Testis (tissue), 2 donors: Measurements from ENCODE around the gene HSCB.

Experiments used
- CTCF ChIP-seq, 3 experiments: fragments of 450-650 bp in 2 of 3; fragments of 200-600 bp in 1 of 3; sonication (generic) in 1 of 3; IDR thresholded peaks; one replicate each; pipeline ENCODE4 v1.5.1; 2016 to 2019; ENCODE audit warnings: antibody characterized with exemption in 3 of 3, mild to moderate bottlenecking in 2 of 3, moderate library complexity in 1 of 3
- POLR2A ChIP-seq: fragments of 450-650 bp; IDR thresholded peaks from one replicate; pipeline ENCODE4 v1.6.1; 2017; ENCODE audit warnings: antibody characterized with exemption, mild to moderate bottlenecking, moderate library complexity

GRCh38 chr22:28798810-28799605 is 57.2 kb downstream of the HSCB start:
- TF ChIP-seq POLR2A (no peak), CTCF (IDR thresholded peaks at IDR 0.05) (no peak)
